Measurements from ENCODE around the gene SUN1.
A peak's percentile ranks its signal among the peaks of the same experiment; 100 is the strongest.

SUN1 gene

GRCh38 chr7:816300-816750 is 16.0 kb upstream of the SUN1 start:
- CTCF ChIA-PET: interaction anchor here (1.8 kb wide), 1 partner anchor 12 kb away, joined by 6 read pairs; no protein-coding TSS in a partner anchor
- POLR2A ChIA-PET: interaction anchor here (0.9 to 1.1 kb wide), 4 partner anchors 11 to 587 kb away, joined by 3 to 8 read pairs (median 3); partner anchors contain the start of gene SUN1
- Histone ChIP-seq H3K4me3 (ENCODE audit: low read depth, low read length) (peak overlapping the region; percentile 83), H3K36me3 (ENCODE audit: control insufficient read depth in 2 of 2, insufficient read depth in 1 of 2, low read length in 2 of 2) (no peaks in the 10 kb centered on the region), H3K27ac (ENCODE audit: extremely low read depth, low read depth, low read length) (peak overlapping the region; percentile 71; the same call in 1 of the 2 replicates), H3K4me1 (ENCODE audit: control insufficient read depth, insufficient read depth, low read length) (peaks cover 13% of the 10 kb centered on the region), H3K9me3 (ENCODE audit: control insufficient read depth, insufficient read depth, low read depth, low read length) (no peaks in the 10 kb centered on the region)
- TF ChIP-seq ZNF23 (tag by site-specific recombination; IDR thresholded peaks at IDR 0.05; ENCODE audit: borderline replicate concordance) (no peak), SP2 (tag by site-specific recombination; IDR thresholded peaks at IDR 0.05) (peak; percentile 87), ZFHX2 (tag by site-specific recombination; conservative IDR thresholded peaks at IDR 0.05) (peak; percentile 38), EGR2 (tag by site-specific recombination; IDR thresholded peaks at IDR 0.05; ENCODE audit: low read depth) (0 out of 2 replicates have a peak, but pooled peaks have one; percentile 31), ZNF76 (tag by site-specific recombination; IDR thresholded peaks at IDR 0.05; ENCODE audit: borderline replicate concordance, low read depth) (no peak)

GRCh38 chr7:816751-817671 is 15.3 kb upstream of the SUN1 start:
- Histone ChIP-seq H3K27ac (ENCODE audit: extremely low read depth, low read depth, low read length) (peak overlapping the region; percentile 71; the same call in 1 of the 2 replicates), H3K9me3 (ENCODE audit: control insufficient read depth, insufficient read depth, low read depth, low read length) (no peaks in the 10 kb centered on the region), H3K4me3 (ENCODE audit: low read depth, low read length) (peak overlapping the region; percentile 83), H3K36me3 (ENCODE audit: control insufficient read depth in 2 of 2, insufficient read depth in 1 of 2, low read length in 2 of 2) (no peaks in the 10 kb centered on the region), H3K4me1 (ENCODE audit: control insufficient read depth, insufficient read depth, low read length) (peaks cover 16% of the 10 kb centered on the region)
- CTCF ChIA-PET: interaction anchor here (1.8 to 2.1 kb wide), 2 partner anchors 12 to 15 kb away, joined by 6 to 8 read pairs; partner anchors contain the start of gene SUN1
- POLR2A ChIA-PET: interaction anchor here (0.7 to 1.1 kb wide), 6 partner anchors 12 to 587 kb away, joined by 3 to 8 read pairs (median 3); partner anchors contain the start of gene SUN1
- TF ChIP-seq ZNF571 (tag by site-specific recombination; IDR thresholded peaks at IDR 0.05) (no peak), ZSCAN30 (tag by site-specific recombination; IDR thresholded peaks at IDR 0.05) (no peak), ZNF146 (tag by site-specific recombination; IDR thresholded peaks at IDR 0.05) (no peak), ZNF837 (tag by site-specific recombination; IDR thresholded peaks at IDR 0.05) (no peak), KLF16 (tag by site-specific recombination; IDR thresholded peaks at IDR 0.05) (no peak), RBAK (tag by site-specific recombination; IDR thresholded peaks at IDR 0.05) (no peak), ZNF362 (tag by site-specific recombination; IDR thresholded peaks at IDR 0.05) (no peak), KLF10 (tag by site-specific recombination; IDR thresholded peaks at IDR 0.05) (no peak), ZNF830 (tag by site-specific recombination; IDR thresholded peaks at IDR 0.05; ENCODE audit: low read depth) (no peak), ZNF610 (tag by site-specific recombination; IDR thresholded peaks at IDR 0.05; ENCODE audit: borderline replicate concordance) (no peak), ZNF791 (tag by site-specific recombination; IDR thresholded peaks at IDR 0.05) (no peak), ZFHX2 (tag by site-specific recombination; conservative IDR thresholded peaks at IDR 0.05) (peak; percentile 61; the same call in 1 of the 2 replicates), PATZ1 (tag by site-specific recombination; IDR thresholded peaks at IDR 0.05) (peak; percentile 68), ZNF521 (tag by site-specific recombination; IDR thresholded peaks at IDR 0.05) (no peak), ZNF76 (tag by site-specific recombination; IDR thresholded peaks at IDR 0.05; ENCODE audit: borderline replicate concordance, low read depth) (no peak; the same call in 1 of the 2 replicates), ZNF777 (tag by site-specific recombination; IDR thresholded peaks at IDR 0.05; ENCODE audit: borderline replicate concordance) (no peak), WT1 (tag by site-specific recombination; IDR thresholded peaks at IDR 0.05) (0 out of 2 replicates have a peak, but pooled peaks have one; percentile 21), ZNF600 (tag by site-specific recombination; IDR thresholded peaks at IDR 0.05) (peak; percentile 69; the same call in 1 of the 2 replicates), ZNF658 (tag by site-specific recombination; IDR thresholded peaks at IDR 0.05) (no peak), ZIC2 (tag by site-specific recombination; IDR thresholded peaks at IDR 0.05) (0 out of 2 replicates have a peak, but pooled peaks have one; percentile 48), HIC1 (tag by site-specific recombination; IDR thresholded peaks at IDR 0.05) (no peak), ZNF510 (tag by site-specific recombination; IDR thresholded peaks at IDR 0.05; ENCODE audit: insufficient replicate concordance) (no peak), ZNF335 (tag by site-specific recombination; conservative IDR thresholded peaks at IDR 0.05) (peak; percentile 81), SALL2 (tag by site-specific recombination; IDR thresholded peaks at IDR 0.05; ENCODE audit: borderline replicate concordance) (no peak), ZNF629 (tag by site-specific recombination; IDR thresholded peaks at IDR 0.05) (peak; percentile 13; the same call in 1 of the 2 replicates)

Data from HEK293 (cell line).